Activated effector memory CD4-positive, alpha-beta T cell treated with anti-CD3 and anti-CD28 coated beads, Interleukin-2, amount 50 U/mL, for 16 hours (primary cell): ENCODE results near the gene ZDHHC19.
"Not testable (repeated sequence)": the region's sequence is repeated elsewhere in the genome, so short reads cannot be mapped to it uniquely, and the experiment has no call there.

ENCODE experiments used
- DNase-seq: peaks from one replicate; pipeline ENCODE4 v3.0.0-alpha.2; 2020

ZDHHC19 gene, protein sequence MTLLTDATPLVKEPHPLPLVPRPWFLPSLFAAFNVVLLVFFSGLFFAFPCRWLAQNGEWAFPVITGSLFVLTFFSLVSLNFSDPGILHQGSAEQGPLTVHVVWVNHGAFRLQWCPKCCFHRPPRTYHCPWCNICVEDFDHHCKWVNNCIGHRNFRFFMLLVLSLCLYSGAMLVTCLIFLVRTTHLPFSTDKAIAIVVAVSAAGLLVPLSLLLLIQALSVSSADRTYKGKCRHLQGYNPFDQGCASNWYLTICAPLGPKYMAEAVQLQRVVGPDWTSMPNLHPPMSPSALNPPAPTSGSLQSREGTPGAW

DNA sequence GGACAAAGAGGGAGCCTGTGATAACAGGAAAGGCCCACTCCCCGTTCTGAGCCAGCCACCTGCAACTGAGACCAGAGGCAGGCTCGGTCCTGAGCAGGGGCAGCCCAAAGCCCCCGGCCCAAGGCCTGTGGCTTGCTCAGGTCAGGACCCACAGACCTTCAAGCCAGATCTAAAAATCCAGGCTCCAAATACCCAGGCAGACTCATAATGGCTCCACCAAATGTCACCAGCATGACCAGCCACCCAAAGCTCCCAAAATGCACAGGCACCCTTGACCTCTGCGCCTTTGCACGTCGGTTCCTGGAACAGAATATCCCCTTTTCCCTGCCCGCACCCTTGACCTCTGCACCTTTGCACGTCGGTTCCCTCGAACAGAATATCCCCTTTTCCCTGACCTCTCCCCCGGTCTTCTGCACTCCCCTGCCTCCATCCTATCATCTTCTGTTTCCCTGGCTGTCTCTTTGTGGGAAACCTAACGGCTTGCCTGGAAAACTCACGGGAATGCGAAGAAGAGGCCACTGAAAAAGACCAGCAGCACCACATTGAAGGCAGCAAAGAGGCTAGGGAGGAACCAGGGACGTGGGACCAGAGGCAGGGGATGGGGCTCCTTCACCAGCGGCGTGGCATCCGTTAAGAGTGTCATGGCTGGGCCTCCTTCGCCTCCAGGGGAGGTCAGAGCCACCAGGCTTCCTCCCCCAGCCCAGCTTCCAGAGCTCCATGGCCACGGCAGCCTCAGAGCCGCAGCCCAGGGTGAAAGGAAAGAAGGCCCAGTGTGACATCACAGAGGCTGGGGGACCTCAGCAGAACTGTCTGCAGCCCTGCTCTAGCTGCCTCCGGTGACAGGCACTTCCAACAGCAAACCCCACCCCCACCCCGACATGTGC lies at the start of gene ZDHHC19:
Gene ZDHHC19 (minus strand): TSS at position 728 of the 884 bp plus-strand sequence. CDS start 85 bp downstream, at position 643.
- no peak for DNase-seq

DNA sequence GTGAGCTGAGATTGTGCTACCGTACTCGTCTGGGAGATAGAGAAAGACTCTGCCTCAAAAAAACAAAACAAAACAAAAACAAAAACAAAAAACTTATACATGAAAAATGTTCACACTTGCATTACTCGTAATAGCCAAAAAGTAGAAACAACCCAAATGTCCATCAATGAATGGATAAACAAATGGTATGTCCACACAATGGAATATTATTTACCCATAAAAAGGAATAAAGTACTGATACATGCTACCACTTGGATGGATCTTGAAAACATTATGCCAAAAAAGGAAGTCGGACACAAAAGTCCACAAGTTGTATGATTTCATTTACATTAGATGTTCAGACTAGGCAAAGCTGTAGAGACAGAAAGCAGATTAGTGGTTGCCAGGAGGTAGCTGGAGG lies 49.6 kb upstream of the ZDHHC19 start:
- DNase-seq = no peak

DNA sequence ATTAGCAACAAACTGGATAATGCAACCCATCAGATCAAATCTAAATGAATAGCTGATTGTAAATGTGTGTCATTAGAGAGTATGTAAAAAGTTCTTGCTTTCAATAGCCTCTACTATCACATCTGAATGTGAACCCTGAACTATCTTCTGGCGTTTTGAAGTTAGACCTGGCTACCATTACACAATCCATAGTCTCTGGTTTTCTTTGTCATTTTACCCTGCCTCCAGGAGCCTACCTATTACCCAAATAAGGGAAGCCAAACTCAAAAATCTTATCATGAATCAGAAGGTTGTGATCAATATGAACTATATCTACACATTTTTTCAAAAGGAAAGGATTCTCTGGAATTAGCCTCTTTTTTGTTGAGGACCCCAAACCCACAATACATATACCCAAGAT lies 44.6 kb upstream of the ZDHHC19 start:
- no peak for DNase-seq

DNA sequence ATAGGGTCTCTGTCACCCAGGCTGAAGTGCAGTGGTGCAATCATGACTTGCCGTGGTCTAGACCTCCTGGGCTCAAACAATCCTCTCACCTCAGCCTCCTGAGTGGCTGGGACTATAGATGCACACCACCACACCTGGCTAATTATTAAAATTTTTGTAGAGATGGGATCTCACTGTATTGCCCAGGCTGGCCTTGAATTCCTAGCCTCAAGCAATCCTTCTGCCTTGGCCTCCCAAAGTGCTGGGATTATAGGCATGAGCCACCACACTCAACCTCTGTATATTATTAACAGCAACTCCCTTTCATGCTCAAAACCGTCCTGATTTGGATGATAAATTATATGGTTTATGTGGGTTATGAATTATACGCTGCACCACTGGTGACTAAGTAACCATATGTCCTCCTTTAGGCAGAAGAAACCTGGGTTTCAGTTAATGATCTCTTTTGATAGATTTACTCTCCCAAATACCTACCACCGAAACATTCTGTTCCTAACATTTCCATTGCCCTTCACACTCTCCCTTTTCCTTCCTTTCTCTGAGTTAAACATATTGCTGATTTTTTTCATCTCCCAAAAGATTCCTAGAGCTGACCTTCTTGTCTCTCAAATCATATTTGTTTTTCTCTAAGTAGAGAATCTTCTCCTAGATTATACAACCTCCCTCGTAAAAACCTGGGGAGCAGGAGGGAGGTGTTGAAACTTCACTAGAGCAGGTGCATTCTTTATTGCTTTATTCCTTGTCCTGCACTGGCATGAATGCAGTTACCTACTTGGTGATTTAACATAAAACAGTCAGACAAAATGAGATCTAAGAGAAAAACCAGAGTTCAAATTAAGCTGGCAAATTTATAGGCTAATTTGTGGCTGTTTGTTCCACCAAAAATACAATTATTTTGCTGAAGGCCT lies 43.4 kb upstream of the ZDHHC19 start:
- DNase-seq = no peak

DNA sequence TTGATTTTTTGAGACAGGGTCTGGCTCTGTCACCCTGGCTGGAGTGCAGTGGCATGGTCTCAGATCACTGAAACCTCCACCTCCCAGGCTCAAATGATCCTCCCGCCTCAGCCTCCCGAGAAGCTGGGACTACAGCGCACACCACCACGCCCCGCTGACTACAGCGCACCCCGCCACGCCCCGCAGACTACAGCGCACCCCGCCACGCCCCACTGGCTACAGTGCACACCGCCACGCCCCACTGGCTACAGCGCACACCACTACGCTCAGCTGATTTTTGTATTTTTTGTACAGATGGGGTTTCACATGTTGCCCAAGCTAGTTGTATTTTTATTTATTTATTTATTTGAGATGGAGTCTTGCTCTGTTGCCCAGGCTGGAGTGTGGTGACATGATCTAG lies 40.7 kb upstream of the ZDHHC19 start:
- DNase-seq = no peak

DNA sequence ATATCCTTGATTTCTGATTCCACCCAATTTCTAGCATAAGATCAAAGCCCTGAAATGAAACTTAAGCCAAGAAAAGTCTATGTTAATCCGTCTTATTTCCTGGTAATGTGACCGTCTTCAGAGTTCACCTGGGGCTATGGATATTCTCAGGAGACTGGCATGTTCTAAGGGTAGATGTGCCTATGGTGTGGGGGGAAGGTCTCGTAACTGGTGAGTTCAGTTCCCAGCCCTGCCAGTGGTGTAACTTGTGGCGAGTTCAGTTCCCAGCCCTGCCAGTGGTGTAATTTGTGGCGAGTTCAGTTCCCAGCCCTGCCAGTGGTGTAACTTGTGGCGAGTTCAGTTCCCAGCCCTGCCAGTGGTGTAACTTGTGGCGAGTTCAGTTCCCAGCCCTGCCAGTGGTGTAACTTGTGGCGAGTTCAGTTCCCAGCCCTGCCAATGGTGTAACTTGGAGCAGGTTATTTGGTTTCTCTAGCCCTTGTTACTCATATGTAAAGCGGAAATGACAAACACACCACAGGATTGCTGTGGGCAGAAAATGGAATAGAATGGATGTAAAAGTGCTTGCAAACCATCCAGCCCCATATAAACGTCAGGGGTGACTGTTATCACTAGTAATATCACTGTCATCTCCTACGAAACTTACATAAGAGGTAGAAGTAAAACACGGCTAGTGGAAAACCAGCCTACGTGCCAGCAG lies 35.6 kb upstream of the ZDHHC19 start:
- no peak for DNase-seq

DNA sequence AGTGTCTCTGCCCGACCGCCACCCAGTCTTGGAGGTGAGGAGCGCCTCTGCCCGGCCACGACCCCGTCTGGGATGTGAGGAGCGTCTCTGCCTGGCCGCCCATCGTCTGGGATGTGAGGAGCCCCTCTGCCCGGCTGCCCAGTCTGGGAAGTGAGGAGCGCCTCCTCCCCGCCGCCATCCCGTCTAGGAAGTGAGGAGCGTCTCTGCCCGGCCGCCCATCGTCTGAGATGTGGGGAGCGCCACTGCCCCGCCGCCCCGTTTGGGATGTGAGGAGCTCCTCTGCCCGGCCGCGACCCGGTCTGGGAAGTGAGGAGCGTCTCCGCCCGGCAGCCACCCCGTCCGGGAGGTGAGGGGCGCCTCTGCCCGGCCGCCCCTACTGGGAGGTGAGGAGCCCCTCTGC lies 33.0 kb upstream of the ZDHHC19 start:
- not testable (repeated sequence) for DNase-seq

DNA sequence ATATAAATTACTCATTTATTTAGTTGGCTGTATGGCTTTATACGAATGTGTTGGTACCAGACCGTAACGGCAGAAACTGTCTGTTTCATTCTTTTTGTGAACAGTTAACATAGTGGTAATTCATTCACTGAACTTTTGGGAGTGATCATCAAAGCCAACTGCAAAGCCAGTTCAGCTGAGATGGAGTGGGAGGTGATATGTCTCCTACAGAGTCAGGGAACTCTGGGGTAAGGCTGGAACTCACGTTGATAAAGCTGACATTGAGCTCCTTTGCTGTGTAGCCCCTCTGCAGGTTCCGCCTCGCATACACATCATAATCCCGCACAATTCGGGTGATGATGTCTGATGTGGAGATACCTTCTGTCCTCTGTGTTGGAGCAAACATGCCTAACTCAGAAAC lies 30.5 kb upstream of the ZDHHC19 start:
- no peak for DNase-seq

DNA sequence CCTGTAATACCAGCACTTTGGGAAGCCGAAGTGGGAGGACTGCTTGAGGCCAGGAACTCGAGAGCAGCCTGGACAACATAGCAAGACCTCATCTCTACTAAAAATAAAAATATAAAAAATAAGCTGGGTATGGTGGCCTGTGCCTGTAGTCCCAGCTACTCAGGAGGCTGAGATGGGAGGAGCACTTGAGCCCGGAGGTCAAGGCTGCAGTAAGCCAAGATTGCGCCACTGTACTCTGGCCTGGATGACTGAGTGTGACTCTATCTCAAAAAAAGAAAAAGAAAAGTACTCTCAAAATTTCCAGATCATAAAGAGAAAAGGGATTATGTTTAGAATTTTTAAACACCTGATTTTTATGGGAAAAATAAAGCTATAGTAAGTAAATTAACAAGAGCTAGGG lies 29.2 kb upstream of the ZDHHC19 start:
- DNase-seq = no peak

DNA sequence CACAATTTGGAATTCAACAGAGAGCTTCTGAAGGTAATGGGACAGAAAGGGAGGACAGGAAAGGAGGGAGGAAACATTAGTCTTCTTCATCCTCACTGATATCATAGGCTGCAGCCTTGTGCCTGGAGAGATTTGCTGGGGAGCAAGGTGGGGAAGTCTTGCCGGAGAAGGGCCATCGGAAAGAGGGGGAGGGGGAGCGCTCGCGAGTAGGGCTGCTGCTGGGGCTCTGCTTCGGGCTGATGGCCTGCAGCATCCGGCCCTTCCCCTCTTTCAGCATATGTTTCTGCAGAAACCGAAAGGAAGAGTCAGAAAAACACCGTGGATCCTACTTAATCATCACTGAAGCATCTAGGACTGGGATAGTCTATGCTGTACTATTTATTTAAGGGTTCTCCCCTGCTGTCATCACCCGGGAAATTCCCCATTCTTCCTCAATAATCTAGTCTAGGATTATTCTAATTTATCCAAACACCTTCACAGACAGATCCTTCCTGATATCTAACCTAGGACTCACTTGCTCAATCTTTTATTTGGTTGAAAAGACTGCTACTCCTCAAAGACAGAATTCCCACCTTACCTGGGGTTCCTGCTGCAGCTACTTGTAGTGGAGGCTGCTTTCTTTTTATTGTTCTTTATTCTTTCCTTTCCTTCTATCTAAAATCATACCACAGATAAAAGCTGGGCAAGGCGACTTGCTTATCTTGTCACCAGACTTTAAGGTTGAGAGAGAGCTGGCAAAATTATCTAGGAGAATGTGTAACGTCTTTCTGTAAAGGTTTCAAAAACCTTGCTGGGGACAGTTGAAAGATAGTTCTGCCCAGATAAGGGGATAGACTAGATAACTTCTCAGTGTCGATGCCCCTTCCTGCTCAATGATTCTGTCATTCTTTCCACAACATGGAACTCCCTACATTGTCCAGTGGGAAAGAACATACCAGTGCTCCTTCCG lies 27.7 kb upstream of the ZDHHC19 start:
- no peak for DNase-seq

DNA sequence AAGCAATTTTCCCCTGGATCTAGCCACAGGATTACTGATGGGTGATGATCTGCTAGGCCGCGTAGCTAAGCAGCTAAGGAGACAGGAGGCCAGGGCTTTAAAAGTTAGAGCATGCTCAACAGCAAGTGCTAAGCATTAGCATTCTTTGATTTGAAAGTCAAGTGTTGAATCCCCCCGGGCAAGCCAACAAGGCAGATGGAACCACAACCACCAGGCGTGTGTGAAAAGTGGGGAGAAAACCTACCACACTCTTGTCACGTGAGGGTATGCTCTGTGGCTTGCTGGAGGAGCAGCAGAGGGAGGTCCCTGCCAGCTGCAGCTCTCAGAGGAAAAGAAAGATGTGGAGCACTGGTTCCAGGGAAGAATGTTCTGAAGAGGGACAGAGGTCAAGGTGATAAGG lies 26.0 kb upstream of the ZDHHC19 start:
- DNase-seq = no peak

DNA sequence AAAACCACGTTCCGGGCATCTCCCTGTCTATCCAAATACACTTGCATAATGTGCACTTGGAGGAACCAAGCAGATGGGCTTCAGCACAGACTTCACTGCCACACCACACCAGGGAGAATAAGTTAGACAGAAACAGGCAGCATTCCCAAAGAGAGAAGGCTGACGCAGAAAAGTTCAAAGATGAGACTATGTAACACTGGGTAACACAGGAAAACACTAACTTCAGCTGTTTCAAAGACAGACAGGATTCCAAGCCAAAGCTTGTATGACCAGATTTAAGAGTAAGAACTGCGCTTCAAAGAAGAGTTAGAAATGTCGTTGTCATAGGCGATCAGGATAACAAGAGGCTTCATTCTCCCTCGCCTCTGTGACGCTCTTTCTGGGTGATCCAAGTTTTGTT lies 25.0 kb upstream of the ZDHHC19 start:
- no peak for DNase-seq

DNA sequence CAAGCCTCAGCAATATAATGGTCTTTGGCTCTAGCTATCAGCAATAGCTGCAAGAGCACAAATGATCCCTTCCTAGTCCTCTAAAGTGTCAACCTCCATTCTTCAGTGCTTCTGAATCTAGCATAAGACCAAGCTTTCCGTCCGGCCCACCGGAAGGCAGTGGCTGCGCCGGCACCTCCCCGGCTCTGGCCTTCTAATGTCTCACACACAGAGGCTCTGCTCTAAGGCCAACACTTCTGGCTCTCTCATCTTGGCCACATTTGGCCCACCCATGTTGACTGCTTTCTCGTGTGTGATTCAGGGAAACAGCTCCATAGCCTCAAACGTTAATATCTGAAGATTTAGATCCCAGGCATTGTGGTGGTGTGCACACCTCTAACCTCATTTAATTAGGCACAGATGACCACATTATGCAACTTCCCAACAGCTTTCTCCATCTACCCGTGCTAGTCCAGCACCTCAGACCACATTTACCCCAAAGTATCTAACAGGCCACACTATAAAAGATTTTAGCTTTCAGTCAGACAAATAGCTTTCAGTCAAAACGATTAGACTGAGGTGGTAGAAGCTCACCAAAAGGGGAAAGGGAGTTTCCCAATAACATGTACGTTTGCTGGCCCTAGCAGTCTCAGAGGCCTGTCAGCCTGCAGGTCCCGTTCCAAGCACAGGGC lies 24.4 kb upstream of the ZDHHC19 start:
- no peak for DNase-seq

DNA sequence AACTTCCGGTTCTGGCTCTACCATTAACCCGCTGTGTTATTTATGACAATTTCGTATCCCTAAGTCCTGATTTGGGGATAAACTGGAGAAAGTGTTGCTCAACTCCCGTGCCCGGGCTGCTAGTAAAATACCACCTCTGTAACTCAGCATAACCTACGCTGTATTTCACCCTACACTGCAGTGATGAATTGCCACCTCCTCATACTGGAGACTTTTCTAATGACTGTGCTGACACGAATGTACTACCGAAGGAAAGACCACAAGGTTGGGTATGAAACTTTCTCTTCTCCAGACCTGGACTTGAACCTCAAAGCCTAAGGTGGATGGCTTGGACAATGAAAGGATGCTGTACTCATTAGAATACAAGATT lies 21.7 kb upstream of the ZDHHC19 start:
- no peak for DNase-seq

DNA sequence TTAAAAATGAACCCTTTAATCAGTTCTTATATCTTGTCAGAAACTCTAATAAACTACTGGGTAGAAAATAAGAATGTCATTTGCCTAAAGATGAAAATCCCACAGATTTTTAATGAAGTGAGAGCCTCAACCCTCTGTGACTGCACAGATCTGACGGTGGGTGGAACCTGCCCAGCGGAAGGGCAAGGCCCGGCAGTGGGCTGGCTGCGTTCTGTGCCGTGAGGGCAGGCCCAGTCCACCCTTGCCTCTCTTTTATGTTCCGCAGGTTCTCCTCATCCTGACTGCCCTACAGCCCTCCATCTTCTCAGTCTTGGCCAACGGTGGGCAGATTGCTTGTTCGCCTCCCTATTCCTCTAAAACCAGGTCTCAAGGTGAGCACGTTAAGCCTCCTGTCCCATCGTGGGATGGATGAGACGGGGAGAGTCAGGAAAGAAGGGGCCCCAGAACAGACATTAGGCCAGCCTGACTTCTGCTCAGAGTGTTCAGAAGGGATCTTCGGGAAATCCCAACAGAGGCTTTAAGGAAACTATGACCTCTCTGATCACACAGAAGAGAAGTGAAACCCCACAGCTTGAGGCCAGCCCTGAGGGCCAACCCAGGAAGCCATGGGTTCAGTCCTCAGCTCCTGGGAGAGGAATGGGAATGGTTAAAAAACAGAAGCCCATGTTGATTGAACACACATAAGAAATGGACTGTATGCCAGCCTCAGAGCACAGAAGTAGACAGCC lies 21.1 kb upstream of the ZDHHC19 start:
- DNase-seq = no peak

DNA sequence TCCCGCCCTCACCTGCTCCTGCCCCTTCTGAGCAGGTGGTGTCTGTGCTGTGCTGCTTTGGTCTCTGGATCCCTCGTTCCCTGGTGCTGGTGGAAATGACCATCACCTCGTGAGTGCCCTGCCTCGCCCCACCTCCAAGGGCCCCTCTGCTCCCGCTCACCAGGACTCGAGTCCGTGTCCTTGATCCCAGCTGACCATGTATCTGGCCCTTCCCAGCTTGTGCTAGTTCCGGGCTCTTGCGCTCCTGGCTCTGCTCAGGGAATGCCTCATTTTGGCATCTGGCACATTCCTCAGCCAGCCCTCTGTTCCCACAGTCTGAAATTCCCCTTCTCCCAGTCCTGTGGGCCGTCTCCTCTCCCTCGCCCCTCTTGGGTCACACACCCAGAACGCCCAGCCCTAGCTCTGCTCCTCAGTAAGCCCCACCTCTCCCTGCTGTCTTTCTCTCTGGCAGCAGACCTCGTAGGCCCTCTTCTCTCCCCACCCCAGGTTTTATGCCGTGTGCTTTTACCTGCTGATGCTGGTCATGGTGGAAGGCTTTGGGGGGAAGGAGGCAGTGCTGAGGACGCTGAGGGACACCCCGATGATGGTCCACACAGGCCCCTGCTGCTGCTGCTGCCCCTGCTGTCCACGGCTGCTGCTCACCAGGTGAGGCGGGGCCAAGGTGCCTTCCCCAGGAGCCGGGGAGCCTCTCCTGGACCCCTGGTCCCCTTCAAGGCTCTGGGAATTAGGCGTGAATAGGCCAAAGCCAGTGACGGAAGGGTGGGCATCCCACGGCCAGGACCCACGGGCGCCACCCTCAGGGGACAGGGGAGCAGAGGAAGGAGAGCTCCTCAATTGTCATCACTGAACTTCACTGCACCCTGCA lies 16.7 kb upstream of the ZDHHC19 start:
- DNase-seq = no peak

DNA sequence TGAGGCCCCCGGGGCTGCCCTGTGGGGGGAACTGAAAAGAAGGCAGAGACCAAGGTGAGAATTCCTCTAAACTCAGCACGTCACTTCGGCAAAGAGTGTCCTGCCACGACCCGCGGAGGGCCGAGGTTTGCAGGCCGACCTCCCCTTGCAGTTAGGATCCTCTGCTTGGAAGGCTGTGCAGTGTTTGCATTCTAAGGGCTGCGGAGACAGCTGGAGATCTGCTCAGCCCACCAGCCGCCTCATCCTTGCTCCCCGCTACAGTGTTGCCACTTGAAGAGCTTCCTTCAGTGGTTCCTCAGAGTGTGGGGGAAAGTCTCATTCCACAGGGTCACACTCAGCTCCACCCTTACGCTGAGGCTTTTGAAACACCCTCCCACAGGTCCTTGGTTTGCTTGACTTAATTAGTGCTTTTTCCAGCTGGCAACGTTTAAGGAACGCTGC lies 15.9 kb upstream of the ZDHHC19 start:
- DNase-seq = no peak

DNA sequence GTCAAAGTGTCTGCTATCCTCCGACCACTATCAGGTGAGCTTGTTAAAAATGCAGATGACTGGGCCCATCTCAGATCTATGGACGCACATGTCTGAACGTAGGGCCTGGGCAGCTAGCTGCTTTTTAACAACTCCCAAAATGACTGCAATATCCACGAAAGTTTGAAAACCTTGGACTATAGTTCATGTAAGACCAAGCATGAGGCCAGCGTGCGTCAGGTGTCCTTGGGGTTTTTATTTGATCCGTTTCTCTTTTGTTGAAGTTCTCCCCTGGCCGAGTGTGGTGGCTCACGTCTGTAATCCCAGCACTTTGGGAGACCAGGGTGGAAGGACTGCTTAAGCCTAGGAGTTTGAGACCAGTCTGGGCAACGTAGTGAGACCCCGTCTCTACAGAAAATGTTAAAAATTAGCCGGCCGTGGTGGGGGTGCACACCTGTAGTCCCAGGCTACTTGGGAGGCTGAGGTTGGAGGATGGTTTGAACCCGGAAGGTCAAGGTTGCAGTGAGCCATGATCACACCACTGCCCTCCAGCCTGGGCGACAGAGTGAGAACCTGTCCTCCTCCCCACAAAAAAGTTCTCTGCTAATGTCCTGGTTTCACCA lies 14.7 kb upstream of the ZDHHC19 start:
- no peak for DNase-seq

DNA sequence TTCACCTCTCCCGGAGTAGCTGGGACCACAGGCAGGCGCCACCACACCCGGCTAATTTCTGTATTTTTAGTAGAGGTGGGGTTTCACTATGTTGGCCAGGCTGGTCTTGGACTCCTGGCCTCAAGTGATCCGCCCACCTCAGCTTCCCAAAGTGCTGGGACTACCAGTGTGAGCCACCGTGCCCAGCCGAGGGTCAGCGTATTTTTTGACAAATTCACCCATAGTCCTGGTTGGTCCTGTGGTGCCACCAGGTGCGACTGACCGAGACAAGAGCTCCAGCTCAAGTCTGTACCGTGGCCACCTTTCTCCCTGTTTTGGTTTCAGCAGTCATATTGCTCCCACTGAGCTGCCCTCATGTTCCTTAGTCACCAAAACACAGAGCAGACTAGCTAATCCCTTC lies 13.9 kb upstream of the ZDHHC19 start:
- DNase-seq = no peak
